Activated CD4-positive, CD25-positive, alpha-beta regulatory T cell treated with anti-CD3 and anti-CD28 coated beads, Interleukin-2, amount 50 U/mL, for 16 hours (primary cell): ENCODE measurements around the gene RANBP9.
A peak's percentile ranks its signal among the peaks of the same experiment; 100 is the strongest.

Experiments used
- DNase-seq: peaks from one replicate; pipeline ENCODE4 v3.0.0-alpha.2; 2020; ENCODE audit warnings: low read depth, low spot score

The RANBP9 gene

DNA sequence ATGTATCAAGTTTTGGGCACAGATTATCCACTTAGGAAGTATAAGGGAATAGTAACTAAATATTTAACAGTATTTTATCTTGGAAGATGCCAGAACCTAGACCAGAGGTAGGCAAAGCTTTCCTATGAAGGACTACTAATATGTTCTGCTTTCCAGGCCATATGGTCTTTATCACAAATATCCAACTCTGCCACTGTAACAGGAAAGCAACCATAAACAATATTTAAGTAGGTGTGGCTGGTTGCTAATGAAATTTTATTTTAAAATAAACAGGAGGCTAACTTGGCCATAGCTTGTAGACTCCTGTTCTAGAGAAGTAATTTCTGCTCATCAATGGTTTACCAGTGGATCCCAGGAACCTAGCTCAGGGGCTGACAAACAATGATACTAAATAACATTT lies 57.1 kb downstream of the RANBP9 start:
- DNase-seq = no peak

- no peak for DNase-seq
Observed at GRCh38 chr6:13653296-13653695, 58.3 kb downstream of the RANBP9 start.

DNA sequence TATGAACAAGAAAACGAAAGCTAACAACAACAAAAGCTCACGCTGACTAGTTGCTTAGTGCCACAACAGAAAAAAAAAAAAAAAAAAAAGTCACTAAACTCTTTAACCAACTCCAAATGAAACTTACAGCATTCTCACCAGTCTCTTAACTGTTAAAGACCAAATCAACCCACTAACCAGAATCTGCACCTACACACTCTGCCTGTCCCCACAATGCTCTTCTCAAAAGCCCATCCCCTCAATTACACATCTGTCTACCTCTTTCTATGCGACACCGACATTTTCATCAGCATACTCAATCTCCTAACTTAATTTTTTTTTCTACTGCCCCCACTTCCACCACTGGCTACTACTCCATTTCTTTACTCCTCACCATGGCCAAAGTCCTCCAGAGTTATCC lies 62.2 kb downstream of the RANBP9 start:
- no peak for DNase-seq

- DNase-seq = no peak
Observed at GRCh38 chr6:13648850-13649249, 62.8 kb downstream of the RANBP9 start.

DNA sequence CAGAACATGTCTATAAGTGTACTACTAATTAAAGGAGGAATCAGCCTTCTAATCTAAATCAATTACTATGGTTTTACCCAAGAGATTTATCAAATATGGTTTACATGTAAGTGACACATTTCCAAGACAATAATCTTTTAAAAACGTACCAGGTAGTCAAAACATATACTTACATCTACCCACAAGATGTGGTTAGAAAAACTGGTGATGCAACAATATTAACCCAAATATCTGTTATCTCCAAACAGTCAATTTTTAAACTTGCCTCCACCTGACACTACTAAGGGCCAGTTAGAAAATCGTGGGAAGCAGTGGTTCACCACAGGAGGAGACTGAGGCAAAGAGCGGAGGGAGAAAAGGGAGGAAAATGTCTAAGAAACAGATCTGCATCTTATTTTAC lies 68.5 kb downstream of the RANBP9 start:
- DNase-seq = no peak

- no peak for DNase-seq
Observed at GRCh38 chr6:13641315-13641714, 70.3 kb downstream of the RANBP9 start.

DNA sequence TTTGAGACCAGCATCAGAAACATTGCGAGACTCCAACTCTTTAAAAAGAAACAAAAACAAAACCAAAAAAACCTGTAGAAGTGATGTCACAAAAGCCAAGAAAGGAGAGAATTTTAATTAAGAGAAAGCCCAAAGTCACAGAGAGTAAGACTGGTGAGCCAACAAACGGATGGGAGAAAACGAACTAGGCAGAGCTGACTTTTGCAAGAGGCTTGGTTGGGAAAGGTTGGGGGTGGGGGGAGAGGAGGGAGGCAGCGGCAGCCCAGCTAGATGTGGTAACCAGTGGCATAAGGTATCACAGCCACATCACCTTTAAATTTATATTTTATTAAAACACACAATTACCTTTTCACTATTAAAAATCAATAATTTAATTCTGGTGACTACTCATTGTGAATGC lies 73.0 kb downstream of the RANBP9 start:
- no peak for DNase-seq

- DNase-seq = no peak
Observed at GRCh38 chr6:13638014-13638413, 73.6 kb downstream of the RANBP9 start.

DNA sequence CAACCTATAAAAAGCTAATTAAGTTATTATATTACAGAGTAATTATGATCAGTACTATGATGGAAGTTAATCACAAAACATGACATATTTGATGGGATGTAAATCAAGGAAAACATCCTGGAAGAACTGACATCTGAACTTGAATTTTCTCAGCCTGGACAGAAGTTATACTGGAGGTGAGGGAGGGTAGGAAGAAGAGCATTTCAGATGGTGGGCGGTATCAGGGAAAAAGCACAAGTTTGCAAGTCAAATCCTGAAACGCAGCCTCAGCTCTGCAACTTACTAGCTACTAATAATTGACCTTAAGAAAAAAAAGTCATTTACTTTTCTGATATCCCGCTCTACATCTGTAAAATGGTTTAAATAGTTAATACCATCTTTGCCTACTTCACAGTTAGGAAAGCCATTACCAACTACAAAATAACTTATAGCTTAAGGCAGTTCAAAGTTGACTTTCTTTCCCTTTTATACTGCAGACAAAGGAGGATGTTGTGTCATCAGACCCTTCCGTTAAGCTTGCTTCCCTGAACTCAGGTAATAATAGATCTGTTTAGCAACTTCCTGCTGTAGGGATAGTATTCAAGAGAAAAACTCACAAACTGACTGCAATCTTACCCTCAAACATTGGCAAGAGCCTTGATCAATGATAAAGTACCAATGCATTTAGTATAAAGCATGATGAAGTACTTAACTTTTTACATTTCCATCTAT lies 75.5 kb downstream of the RANBP9 start:
- DNase-seq = no peak

- no peak for DNase-seq
Observed at GRCh38 chr6:13633343-13633742, 78.3 kb downstream of the RANBP9 start.

GRCh38 chr6:13630499-13630898 lies 81.1 kb downstream of the RANBP9 start:
- no peak for DNase-seq

GRCh38 chr6:13629459-13630116 lies 82.0 kb downstream of the RANBP9 start:
- DNase-seq = no peak

DNA sequence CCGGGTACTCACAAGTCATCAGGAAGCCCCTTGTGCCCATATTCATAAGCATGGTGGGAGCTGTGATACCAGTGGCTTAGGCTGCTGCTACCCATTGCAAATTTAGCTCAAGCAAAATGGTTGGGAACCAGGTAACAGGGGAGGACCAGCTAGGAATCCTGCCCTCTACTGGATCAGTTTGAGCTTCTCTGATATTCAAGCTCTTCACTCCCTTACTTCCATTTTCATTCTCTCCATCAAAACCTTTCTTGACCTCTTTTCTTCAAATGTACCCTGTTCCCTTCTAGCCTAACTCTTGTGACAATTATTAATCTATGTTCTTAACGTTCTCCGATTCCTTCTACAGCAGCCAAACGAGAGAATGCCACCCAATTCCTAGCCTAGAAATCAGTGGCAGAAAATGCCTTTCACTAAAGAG lies 86.8 kb downstream of the RANBP9 start:
- DNase-seq = no peak

- no peak for DNase-seq
Observed at GRCh38 chr6:13617066-13617465, 94.6 kb downstream of the RANBP9 start.

DNA sequence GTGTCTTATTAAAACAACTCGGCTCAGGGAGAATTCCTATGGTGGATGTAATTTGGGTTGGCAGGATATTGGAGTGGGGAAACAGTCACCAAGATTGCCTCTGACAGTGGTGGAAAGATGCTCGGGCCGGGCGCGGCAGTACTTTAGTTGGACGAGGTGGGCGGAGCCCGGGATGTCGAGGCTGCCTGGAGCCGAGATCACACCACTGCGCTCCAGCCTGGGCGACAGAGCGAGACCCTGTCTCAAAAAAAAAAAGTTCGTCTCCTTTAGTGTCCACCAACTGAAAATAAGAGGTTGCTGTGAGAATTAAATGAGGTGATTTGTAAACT lies 95.9 kb downstream of the RANBP9 start:
- no peak for DNase-seq

DNA sequence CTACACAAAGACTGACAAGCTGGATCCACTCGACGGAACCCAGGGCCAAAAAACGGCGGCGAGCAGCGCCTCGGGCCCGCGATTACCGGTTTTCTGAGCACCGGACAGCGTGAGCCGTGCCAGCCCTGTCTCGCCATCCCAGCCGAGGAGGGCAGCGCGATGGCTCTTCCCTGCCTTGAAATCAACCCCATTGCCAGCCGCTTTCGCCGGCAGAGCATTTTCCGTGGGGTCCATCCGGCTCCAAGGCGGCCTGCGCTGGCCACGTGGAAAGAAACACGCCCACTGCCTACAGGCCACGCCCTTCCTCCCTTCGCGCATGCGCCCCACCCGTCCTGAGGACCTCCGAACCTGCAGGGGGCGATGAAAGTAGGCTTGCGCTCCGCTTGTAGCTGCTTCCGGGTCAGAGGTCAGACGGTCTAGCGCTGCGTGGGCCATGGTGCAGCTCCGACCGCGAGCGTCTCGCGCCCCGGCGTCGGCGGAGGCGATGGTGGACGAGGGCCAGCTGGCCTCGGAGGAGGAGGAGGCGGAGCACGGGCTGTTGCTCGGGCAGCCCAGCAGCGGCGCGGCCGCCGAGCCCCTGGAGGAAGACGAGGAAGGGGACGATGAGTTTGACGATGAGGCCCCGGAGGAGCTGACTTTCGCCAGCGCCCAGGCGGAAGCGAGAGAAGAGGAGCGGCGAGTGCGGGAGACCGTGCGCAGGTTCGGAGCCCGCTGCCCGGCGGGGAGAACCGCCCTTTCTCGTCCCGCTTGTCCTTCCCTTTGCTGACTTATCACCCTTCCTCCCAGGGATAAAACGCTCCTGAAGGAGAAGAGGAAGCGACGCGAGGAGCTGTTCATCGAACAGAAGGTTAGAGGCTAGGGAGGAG lies 96.5 kb downstream of the RANBP9 start, which contains the start of gene NOL7:
TSS of gene NOL7 (plus strand) at position 410 of the 866 bp plus-strand sequence. CDS start at position 434, 24 bp downstream.
- DNase-seq = peak; percentile 98

- no peak for DNase-seq
Observed at GRCh38 chr6:13614126-13614925, 97.3 kb downstream of the RANBP9 start.

DNA sequence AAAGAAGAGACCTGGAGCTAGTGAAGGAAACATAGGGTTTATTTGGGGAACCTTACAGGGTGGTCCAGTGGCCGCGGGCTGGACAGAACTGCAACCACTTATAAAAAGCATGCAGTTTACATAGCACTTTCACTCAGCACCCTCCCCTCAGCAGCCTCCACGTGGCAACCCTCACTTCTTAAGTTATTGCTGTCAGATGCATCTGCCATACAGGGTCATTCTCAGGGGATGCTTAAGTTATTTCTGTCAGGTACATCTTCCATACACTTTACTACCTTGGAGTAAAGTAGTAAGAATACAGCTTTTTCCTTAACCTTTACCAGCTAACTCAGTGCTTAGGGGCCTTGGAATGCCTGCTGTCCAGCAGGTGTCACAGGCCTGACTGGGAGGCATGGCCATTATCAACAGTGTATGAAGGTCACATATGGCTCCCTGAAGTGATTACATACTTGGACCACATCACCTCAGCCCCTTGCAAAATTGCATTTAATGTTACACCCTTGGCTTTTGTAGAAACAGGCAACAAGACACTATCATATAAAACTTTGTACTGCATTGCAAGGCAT lies 98.5 kb downstream of the RANBP9 start:
- DNase-seq = no peak

GRCh38 chr6:13611715-13612114 lies 99.9 kb downstream of the RANBP9 start:
- no peak for DNase-seq

- DNase-seq = no peak
Observed at GRCh38 chr6:13605634-13606033, 106.0 kb downstream of the RANBP9 start.
